ENCODE measurements around the gene F7.

DNA sequence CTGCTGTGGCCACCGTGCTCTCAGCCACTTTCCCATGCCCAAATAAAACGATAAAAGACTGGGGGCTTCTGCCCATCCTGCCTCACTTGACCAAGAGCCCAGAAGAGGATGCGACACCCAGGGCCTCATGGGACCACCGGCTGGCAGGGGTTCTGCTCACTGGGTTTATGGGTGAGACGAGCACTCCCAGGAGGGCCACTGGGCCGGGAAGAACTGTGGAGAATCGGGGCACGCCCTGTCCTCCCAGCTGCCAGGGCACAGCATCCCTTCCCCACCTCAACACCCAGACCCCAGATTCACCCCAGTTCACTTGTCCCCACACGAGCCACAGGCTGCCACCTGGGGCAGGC, 12.3 kb downstream of the F7 start:
- TF ChIP-seq POLR2A (IDR thresholded peaks at IDR 0.05; ENCODE audit: low read depth, low read length) = no peak
- no peak for TF ChIP-seq POLR2AphosphoS5 (IDR thresholded peaks at IDR 0.05; ENCODE audit: low read depth, low read length)
- no peak for TF ChIP-seq TAF1 (IDR thresholded peaks at IDR 0.05; ENCODE audit: borderline replicate concordance, low read depth, low read length)
